Limb (tissue), 2 donors: ENCODE measurements around the gene ACACA.

Experiments
- DNase-seq, 2 donors: peaks; one replicate each; pipeline ENCODE4 v3.0.0-alpha.2; 2016; ENCODE audit errors: extremely low spot score in 2 of 2

ACACA gene

GRCh38 chr17:37069087-37069486, 337.5 kb downstream of the ACACA start:
- DNase-seq, result no peak

DNA sequence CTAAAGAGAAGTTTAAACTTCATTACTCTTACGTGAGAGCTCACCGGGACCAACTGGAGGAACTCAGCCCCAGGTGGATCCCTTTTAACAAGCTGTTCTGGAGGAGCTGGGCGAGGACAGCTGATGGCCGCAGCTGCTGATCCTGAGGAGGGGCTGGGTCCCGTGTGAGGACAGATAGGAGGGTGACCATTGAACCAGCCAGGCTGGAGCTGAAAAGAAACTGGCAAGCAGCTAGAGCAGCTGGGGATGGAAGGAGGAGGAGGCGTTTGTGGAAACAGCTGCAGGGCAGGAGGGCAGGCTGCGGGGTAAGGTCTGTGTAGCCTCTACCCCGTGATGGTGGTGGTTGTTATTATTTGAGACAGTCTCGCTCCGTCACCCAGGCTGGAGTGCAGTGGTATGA, 338.4 kb downstream of the ACACA start:
- DNase-seq, result peak in 1 of 2 donors; percentile 26

DNA sequence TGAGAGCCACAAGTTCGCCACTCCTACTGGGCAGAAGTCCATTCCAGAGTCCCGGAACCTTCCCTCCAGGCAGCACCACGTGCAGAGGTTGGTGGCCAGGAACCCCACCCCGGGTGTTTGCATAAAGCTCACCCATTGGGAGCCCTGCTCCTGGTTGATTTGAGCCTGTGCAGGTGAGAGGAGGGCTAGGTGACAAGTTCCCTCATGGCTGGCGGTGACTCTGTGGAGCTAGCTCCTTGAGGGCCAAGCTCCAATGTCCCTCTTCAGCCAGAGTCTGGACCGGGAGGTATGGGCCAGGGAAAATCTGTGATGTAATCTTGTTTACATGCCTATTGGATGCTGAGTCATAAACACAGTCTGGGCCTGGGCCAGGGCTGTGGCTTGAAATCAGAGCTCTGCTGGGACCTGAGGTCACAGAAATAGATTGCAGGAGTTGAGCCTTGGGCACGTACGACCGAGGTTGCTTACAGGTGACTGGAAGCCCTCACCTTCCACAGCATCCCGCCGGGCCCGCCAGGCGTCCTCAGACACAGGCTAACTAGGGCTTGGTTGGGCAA, 339.0 kb downstream of the ACACA start:
- no peak for DNase-seq

- DNase-seq, result no peak
These were observed 340.0 kb downstream of the ACACA start for GRCh38 chr17:37066322-37067255.

- DNase-seq, result no peak
These were observed 340.9 kb downstream of the ACACA start for GRCh38 chr17:37065486-37066321.

DNA sequence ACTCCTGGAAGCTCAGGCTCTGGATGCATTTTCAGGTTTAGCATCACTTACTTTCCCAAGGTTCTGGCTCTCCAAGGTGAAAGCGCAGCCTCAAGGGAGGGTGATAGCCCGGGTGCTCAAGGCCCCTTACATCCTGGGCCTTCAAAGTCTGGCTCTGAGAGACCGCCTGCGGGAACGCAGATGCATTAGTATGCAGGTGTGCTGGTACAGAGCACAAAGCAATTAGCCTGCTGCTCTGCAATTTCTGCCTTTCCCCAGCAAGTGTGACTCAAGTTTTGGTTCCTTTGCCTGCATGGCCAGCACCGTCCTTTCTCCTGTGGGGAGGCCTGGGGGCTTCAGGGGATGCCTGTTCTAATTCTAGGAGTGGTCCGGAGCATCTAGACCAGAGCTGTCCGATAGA, 341.7 kb downstream of the ACACA start:
- no peak for DNase-seq

DNA sequence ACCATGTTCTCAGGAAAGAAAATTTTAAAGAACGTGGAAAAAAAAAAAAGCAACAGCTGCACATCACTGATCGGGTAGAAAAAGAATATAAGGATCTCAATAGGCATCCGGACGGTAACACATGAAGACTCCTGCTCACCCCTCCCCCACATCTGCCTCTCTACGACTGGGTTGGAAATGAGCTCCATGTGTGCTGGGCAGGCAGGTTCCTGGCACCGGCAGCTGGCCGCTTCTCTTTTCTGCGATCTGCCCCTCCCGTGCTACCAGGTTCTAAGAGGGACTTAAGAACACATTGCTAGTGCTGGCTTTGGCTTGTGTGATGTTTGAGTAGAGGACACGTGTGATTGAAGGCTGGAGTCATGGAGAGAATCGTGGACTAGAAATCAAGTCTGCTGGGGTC, 342.4 kb downstream of the ACACA start:
- DNase-seq, result no peak

DNA sequence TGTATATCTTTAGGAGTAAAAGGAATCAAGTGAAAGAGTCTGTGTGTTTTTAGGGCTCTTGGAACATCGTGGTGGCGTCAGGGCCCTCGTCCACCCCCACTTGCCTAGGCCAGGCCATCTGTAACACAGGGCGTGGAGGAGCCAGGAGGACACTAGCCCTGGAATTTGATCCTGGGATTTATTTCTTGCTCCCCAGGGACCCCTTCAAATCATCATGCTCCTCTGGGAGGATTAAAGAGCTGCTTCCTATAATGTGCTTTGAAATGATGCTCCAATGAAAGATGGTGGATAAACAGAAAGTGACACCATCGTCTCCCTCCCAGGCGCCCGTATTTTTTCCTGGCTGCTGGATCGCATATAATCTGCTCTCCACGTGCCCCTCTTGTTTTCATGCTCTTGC, 344.6 kb downstream of the ACACA start:
- DNase-seq, result no peak

DNA sequence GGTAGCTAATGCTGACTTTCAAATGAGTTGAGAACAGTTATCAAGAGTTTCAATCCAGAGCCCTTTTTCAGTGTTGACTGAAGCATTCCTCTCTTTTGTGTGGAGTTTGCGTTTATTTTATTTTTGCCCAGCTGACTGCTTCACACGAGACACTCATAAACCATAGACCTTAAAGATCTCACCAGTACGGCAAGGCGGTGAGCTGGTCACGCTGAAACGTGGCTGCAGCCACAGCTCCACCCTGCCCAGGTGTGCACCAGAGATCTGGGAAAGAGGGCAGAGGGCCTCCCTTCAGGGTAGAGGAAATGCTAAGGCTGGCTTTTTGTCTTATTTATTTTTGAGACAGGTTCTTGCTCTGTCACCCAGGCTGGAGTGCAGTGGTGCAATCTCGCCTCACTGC, 345.7 kb downstream of the ACACA start:
- DNase-seq, result no peak

DNA sequence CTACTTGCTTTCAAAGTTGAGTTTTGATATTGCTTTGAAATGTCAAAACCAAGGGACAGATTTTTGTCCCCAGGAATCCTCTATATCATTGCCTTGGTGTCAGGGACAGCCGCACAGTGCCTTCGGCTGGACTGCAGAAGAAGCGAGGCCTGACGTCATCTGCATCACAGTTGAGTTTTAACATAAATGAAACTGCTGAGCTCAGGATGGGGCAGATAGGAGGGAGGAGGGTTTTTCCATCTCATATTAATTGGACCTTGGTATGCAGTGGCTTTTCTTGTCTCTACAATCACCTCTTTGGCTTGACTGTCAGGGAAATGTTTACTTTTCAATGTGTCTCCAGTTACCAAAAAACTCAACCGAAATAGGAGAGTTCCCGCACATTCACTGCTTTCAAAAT, 346.5 kb downstream of the ACACA start:
- DNase-seq, result no peak

DNA sequence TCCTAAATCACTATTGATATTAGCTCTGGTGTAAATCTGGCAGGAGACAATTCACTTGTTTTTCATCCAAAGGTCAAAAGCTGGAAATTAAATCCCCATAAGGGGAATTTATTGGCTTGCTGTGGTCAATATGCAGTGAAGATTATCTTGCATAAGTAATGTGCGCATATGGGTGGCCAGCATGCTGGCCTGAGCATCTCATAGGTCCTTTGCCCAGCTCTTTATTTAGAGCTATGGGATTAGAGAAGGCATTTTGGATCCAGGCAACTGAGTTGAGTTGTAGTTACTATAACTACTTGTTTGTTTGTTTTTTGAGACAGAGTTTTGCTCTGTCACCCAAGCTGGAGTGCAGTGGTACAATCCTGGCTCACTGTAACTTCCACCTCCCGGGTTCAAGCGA, 347.1 kb downstream of the ACACA start:
- no peak for DNase-seq

DNA sequence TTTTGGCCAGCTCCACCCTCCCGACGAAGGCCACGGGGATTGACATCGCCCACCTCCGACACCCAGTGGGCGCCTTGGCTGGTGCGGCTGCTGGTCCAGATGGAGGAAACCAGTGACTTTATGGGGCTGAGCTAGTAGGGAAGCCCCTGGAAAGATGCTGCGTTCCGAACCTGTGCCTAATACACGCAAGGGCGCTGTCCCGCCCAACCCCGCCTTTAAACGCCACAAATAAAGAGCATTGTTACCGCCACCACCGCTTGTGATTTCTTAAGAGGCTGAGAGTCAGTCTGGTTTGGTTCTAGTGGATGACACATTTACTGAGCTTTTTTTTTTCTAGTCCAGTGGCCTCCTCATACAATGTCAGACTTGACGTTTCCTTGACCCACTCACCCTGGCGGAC, 350.0 kb downstream of the ACACA start:
- no peak for DNase-seq

DNA sequence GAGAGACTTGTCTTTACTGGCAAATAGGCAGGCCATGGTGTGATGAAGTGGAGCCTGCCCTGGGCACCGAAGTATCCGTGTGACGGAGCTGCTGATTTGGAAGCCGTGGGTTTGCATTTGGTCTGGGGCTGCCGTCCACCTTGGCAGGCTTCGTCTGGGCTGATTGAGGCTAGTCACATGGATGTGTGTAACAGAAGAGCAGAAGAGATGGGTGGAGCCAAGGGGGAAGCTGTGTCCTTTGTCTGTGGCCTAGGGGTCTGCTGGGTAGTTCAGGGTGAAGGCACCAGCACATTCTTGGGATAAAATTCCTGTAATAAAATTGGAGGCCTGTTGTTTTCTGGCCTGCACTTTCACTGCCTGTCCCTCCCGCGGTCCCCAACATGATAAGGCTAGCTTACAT, 351.7 kb downstream of the ACACA start:
- no peak for DNase-seq

DNA sequence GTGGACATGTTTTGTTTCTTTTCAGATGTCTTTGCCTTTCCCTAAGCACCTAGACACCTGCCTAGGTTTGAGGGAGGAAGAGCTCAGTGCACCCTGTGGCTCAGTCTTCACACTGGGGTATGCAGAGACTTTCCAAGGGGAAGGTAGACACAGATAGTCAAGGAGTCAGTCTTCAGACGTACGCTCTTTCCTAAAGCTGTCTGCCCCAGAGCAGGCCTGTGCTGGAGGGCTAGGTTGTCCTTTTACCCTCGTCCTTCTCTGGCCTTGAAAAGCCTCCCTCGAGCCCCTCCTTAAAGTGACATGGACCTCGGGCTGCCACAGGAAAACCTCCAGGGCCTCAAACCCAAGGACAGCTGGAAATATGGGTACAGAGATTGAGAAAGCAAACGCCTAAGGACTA, 354.2 kb downstream of the ACACA start:
- DNase-seq, result no peak

DNA sequence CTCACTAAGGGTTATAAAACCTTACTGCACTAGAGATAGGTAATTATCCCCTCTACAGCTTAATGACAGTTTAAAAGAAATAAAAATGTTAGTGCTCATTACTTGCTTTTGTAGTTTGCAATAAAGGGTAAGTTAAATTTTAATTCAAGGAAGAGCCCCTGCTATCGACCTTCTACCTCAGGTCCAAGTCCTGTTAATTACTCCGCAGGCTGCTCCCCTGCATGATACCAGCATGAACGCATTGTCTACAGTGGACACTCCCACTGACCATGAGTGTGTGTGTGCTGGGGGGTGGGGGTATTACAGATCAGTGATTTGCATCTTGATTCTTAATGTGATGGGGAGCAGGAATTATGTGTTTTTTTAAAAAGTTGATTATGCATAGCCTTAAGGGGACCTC, 354.8 kb downstream of the ACACA start:
- no peak for DNase-seq

DNA sequence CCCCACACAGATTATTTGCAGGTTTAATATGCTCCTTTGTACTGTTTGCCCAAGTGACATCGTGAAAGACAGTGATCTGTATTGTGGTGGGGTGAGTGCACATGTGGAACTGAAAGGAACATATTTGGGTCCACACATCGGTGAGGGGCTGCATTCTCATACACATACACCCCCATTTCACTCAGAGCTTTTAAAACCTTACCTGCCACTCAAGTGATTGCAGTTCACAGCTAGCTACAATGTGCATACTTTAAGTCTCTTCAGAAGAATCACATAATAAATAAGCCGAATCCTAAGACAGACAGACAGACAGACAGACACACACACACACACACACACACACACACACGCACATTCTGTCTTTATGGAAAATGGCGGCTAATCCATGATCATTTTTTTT, 355.3 kb downstream of the ACACA start:
- DNase-seq, result no peak

DNA sequence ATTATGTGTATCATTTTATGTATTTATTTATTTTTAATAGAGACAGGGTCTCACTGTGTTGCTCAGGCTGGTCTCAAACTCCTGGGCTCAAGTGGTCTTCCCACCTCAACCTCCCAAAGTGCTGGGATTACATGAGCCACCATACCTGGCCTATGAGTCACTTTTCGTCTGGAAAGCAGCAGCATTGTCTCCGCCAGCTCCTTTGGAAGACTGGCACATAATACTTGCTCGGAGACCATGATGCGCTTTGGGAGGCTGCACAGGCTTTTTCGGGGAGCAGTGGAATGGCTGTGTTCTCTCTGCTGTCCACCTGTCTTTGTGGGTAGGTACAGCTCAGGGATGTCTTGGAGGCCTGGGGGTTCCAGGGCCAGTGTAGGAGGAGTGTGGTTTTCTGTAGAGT, 355.7 kb downstream of the ACACA start:
- DNase-seq, result no peak

DNA sequence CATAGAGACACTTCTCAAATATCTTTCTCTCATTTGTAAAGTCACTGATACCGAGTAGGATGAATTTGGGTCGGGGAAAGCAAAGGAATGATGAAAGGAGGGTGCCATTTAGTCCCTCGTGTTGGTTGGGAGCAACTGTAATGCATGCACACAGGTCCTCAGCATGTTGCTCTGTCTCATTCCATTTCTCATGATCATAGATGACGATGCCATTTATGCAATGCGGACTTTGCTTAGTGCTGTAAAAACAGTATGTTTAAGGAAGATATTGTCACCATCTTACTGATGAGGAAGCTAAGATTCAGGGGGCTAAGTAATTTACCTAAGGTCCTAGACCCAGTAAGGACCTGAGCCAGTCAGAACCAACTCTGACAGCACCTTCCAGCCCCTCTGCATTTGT, 357.8 kb downstream of the ACACA start:
- no peak for DNase-seq

GRCh38 chr17:37047631-37048104, 359.0 kb downstream of the ACACA start:
- peak; percentile 81 to 87 for DNase-seq

- no peak for DNase-seq
These were observed 361.2 kb downstream of the ACACA start for GRCh38 chr17:37045351-37045922.

GRCh38 chr17:37043201-37043600, 363.4 kb downstream of the ACACA start:
- DNase-seq, result no peak

DNA sequence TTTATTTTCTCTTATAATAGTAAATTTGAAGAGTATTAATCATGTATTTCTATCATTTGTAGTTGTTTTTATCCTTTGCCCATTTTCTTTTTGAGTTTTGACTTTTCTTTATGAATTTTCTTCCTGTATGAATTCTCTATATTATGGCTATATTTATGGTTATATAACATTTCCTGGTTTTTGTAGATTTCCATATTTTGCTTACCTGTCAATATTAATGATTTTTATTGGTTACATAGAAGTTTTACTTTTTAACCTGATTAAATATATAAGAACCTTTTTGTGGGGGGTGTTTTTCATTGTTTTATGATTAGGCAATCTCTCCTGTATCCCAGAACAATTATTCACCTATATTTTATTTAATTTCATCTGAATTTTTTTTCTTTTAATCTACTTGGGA, 364.7 kb downstream of the ACACA start:
- no peak for DNase-seq
